DND-41 (cell line): Measurements from ENCODE around the gene EDEM3.

Experiments used
- ATAC-seq: fragments of 200-7000 bp; cut with Tn5 transposase; 3 replicates; pipeline ENCODE4 v1.9.1; 2021; ENCODE audit warnings: low read depth; ENCODE audit not compliant: insufficient read depth
- DNase-seq: peaks from one replicate; pipeline ENCODE4 v3.0.0-alpha.2; 2020
- H2AFZ ChIP-seq: 2 replicates; pipeline ENCODE4 v1.6.0; 2012; ENCODE audit warnings: low read depth, low read length
- H3K27ac ChIP-seq: 2 replicates; pipeline ENCODE4 v1.5.1; 2012; ENCODE audit warnings: low read length, inconsistent platforms
- H3K27me3 ChIP-seq: fragments of 200-600 bp; sonication (generic); 2 replicates; pipeline ENCODE4 v1.6.0; 2012; ENCODE audit warnings: low read length, mild to moderate bottlenecking, inconsistent platforms; ENCODE audit not compliant: insufficient read depth, poor library complexity
- H3K36me3 ChIP-seq: 2 replicates; pipeline ENCODE4 v1.5.1; 2012; ENCODE audit warnings: low read length, inconsistent platforms; ENCODE audit not compliant: insufficient read depth
- H3K4me1 ChIP-seq: 2 replicates; pipeline ENCODE4 v1.5.1; 2012; ENCODE audit warnings: mild to moderate bottlenecking, low read length; ENCODE audit not compliant: insufficient read depth
- H3K4me2 ChIP-seq: 2 replicates; pipeline ENCODE4 v1.6.0; 2012; ENCODE audit warnings: mild to moderate bottlenecking, moderate library complexity, low read length, inconsistent platforms; ENCODE audit not compliant: insufficient read depth
- H3K4me3 ChIP-seq, 2 experiments: fragments of 200-600 bp in 1 of 2; shearing (Covaris generic) in 1 of 2; 2 replicates each; pipeline ENCODE4 v1.5.1; 2012 to 2016; ENCODE audit warnings: inconsistent platforms in 2 of 2, low read length in 2 of 2, mild to moderate bottlenecking in 2 of 2, low read depth in 1 of 2, moderate library complexity in 1 of 2
- H3K79me2 ChIP-seq: 2 replicates; pipeline ENCODE4 v1.6.0; 2012; ENCODE audit warnings: low read length, inconsistent platforms; ENCODE audit not compliant: insufficient read depth
- H3K9ac ChIP-seq: 2 replicates; pipeline ENCODE4 v1.6.0; 2012; ENCODE audit warnings: low read depth, mild to moderate bottlenecking, inconsistent platforms, low read length, moderate library complexity
- H3K9me3 ChIP-seq: 2 replicates; pipeline ENCODE4 v1.5.1; 2012; ENCODE audit warnings: low read length, moderate library complexity, mild to moderate bottlenecking, inconsistent platforms; ENCODE audit not compliant: insufficient read depth, severe bottlenecking
- H4K20me1 ChIP-seq: 2 replicates; pipeline ENCODE4 v1.6.0; 2012; ENCODE audit warnings: low read length; ENCODE audit not compliant: insufficient read depth
- CTCF ChIP-seq: IDR thresholded peaks from 2 replicates; pipeline ENCODE4 v1.5.1; 2012; ENCODE audit warnings: borderline replicate concordance, low read length, moderate library complexity, mild to moderate bottlenecking; ENCODE audit not compliant: poor library complexity, severe bottlenecking; ENCODE audit errors: extremely low read depth
- EZH2 ChIP-seq: IDR thresholded peaks from 3 replicates; pipeline ENCODE4 v1.6.1; 2012; ENCODE audit warnings: borderline replicate concordance, low read depth, mild to moderate bottlenecking, moderate library complexity, low read length, inconsistent platforms; ENCODE audit not compliant: severe bottlenecking

EDEM3 gene

GRCh38 chr1:184649451-184649888 lies 105.2 kb downstream of the EDEM3 start:
- Histone ChIP-seq H3K27me3 (no peaks in the 10 kb centered on the region), H2AFZ (no peak overlapping the region), H3K79me2 (no peaks in the 10 kb centered on the region), H3K27ac (no peak overlapping the region), H3K9ac (no peak overlapping the region), H3K9me3 (peaks cover 1% of the 10 kb centered on the region), H4K20me1 (no peaks in the 10 kb centered on the region), H3K36me3 (no peaks in the 10 kb centered on the region), H3K4me2 (no peak overlapping the region), H3K4me3 (no peak overlapping the region), H3K4me1 (peaks cover 7% of the 10 kb centered on the region; the same call in 1 of the 2 replicates)
- DNase-seq (no peak), ATAC-seq (no peak)
- TF ChIP-seq EZH2 (no peak), CTCF (no peak)

GRCh38 chr1:184648856-184649201 lies 105.8 kb downstream of the EDEM3 start:
- H2AFZ ChIP-seq, result no peak overlapping the region
- no peaks in the 10 kb centered on the region for H4K20me1 ChIP-seq
- H3K4me1 ChIP-seq, result peaks cover 7% of the 10 kb centered on the region; the same call in 1 of the 2 replicates
- ATAC-seq (no peak), DNase-seq (no peak)
- no peaks in the 10 kb centered on the region for H3K79me2 ChIP-seq
- no peak overlapping the region for H3K4me2 ChIP-seq
- no peaks in the 10 kb centered on the region for H3K27me3 ChIP-seq
- H3K9ac ChIP-seq, result no peak overlapping the region
- no peak overlapping the region for H3K4me3 ChIP-seq
- TF ChIP-seq EZH2, result no peak
- no peak for TF ChIP-seq CTCF
- H3K9me3 ChIP-seq, result peaks cover 1% of the 10 kb centered on the region
- no peaks in the 10 kb centered on the region for H3K36me3 ChIP-seq
- H3K27ac ChIP-seq, result no peak overlapping the region

- DNase-seq (no peak), ATAC-seq (peak; percentile 61; the same call in 1 of the 3 replicates)
- Histone ChIP-seq H3K9me3 (peaks cover 1% of the 10 kb centered on the region), H2AFZ (no peak overlapping the region), H3K79me2 (no peaks in the 10 kb centered on the region), H3K9ac (no peak overlapping the region), H3K4me3 (no peak overlapping the region), H3K4me2 (no peak overlapping the region), H3K36me3 (no peaks in the 10 kb centered on the region), H4K20me1 (no peaks in the 10 kb centered on the region), H3K27ac (no peak overlapping the region), H3K27me3 (no peaks in the 10 kb centered on the region), H3K4me1 (peaks cover 7% of the 10 kb centered on the region; the same call in 1 of the 2 replicates)
- TF ChIP-seq EZH2, result no peak
Measured at GRCh38 chr1:184648160-184648855, 106.3 kb downstream of the EDEM3 start.

GRCh38 chr1:184647471-184647870 lies 107.2 kb downstream of the EDEM3 start:
- H3K27me3 ChIP-seq, result no peaks in the 10 kb centered on the region
- no peaks in the 10 kb centered on the region for H4K20me1 ChIP-seq
- H3K79me2 ChIP-seq, result no peaks in the 10 kb centered on the region
- peaks cover 1% of the 10 kb centered on the region for H3K9me3 ChIP-seq
- DNase-seq (no peak), ATAC-seq (no peak)
- no peak overlapping the region for H3K9ac ChIP-seq
- no peak overlapping the region for H3K4me3 ChIP-seq
- H2AFZ ChIP-seq, result no peak overlapping the region
- TF ChIP-seq CTCF, result no peak
- TF ChIP-seq EZH2, result no peak
- H3K27ac ChIP-seq, result no peak overlapping the region
- H3K4me1 ChIP-seq, result peaks cover 7% of the 10 kb centered on the region; the same call in 1 of the 2 replicates
- no peak overlapping the region for H3K4me2 ChIP-seq
- no peaks in the 10 kb centered on the region for H3K36me3 ChIP-seq
